Sigmoid colon (tissue), 4 donors: ENCODE data around the gene ITPK1.

Source experiments
- POLR2A ChIP-seq, 2 donors: fragments of 450-650 bp; IDR thresholded peaks; one replicate each; pipeline ENCODE4 v1.6.1; 2016; ENCODE audit warnings: antibody characterized with exemption in 2 of 2, mild to moderate bottlenecking in 2 of 2, moderate library complexity in 2 of 2
- POLR2AphosphoS5 ChIP-seq, 4 donors: sonication (generic); formaldehyde crosslinking; IDR thresholded peaks; one replicate each; pipeline ENCODE4 v1.6.1; 2017; ENCODE audit warnings: antibody characterized with exemption in 4 of 4
- TF ChIP-seq, protein P1 (sequence below), 4 experiments: fragments of 450-650 bp in 3 of 4; fragments of 200-600 bp in 1 of 4; IDR thresholded peaks; one replicate each; pipeline ENCODE4 v1.5.1; 2016 to 2019; ENCODE audit warnings: antibody characterized with exemption in 4 of 4, mild to moderate bottlenecking in 3 of 4, moderate library complexity in 2 of 4

DNA sequence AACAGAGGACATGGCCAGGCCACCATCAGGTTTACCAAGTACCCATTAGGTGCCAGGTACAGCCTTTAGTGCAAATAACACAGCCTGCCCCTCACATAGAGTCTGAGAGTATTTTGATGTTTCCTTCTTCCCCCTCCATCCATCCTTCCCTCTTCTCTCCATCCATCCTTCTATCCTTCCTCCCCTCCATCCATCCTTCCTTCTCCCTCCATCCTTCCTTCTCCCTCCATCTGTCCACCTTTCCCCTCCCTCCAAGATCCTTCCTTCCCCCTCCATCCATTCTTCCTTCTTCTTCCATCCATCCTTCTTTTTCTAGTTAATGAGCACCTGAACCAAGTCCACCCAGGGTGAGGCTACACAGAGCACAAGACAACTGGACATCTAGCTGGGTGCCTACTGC lies 39.8 kb downstream of the ITPK1 start:
- TF ChIP-seq, protein P1, sequence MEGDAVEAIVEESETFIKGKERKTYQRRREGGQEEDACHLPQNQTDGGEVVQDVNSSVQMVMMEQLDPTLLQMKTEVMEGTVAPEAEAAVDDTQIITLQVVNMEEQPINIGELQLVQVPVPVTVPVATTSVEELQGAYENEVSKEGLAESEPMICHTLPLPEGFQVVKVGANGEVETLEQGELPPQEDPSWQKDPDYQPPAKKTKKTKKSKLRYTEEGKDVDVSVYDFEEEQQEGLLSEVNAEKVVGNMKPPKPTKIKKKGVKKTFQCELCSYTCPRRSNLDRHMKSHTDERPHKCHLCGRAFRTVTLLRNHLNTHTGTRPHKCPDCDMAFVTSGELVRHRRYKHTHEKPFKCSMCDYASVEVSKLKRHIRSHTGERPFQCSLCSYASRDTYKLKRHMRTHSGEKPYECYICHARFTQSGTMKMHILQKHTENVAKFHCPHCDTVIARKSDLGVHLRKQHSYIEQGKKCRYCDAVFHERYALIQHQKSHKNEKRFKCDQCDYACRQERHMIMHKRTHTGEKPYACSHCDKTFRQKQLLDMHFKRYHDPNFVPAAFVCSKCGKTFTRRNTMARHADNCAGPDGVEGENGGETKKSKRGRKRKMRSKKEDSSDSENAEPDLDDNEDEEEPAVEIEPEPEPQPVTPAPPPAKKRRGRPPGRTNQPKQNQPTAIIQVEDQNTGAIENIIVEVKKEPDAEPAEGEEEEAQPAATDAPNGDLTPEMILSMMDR (IDR thresholded peaks at IDR 0.05) = no peak
- TF ChIP-seq POLR2AphosphoS5 (IDR thresholded peaks at IDR 0.05) = no peak
- no peak for TF ChIP-seq POLR2A (IDR thresholded peaks at IDR 0.05)
